ENCODE results near the gene ZNF526.
A peak's percentile ranks its signal among the peaks of the same experiment; 100 is the strongest.

DNA sequence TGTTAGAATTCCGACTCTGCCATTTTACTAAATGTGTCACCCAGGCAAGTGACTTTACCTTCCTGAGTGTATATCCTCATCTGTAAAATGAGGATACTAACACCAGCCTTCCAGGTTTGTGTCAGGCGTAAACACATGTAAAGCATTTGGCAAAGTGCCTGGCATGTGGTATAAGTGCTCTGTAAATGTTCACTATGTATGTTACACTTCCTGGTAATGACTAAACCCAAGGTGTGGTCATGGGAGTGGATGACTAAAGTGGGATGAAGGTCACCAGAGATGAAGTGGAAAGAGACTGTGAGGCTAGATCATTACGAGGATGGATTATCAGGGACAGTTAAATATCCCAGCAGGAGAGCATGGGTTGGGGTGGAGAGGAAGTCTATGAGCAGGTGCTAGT, 28.3 kb upstream of the ZNF526 start:
- TF ChIP-seq CEBPB (IDR thresholded peaks at IDR 0.05; ENCODE audit: low read depth) (no peak), EZH2phosphoT487 (IDR thresholded peaks at IDR 0.05; ENCODE audit: borderline replicate concordance) (no peak), RAD21 (IDR thresholded peaks at IDR 0.05; ENCODE audit: low read depth) (no peak; the same call in 1 of the 2 replicates), POLR2AphosphoS5 (IDR thresholded peaks at IDR 0.05; ENCODE audit: low read depth, low read length) (0 out of 2 replicates have a peak, but pooled peaks have one; percentile 27), JUND (IDR thresholded peaks at IDR 0.05) (peak; percentile 64), POLR2A (IDR thresholded peaks at IDR 0.05; ENCODE audit: borderline replicate concordance, extremely low read depth, insufficient read depth, insufficient read length) (no peak)
- TF ChIP-seq, protein P1, sequence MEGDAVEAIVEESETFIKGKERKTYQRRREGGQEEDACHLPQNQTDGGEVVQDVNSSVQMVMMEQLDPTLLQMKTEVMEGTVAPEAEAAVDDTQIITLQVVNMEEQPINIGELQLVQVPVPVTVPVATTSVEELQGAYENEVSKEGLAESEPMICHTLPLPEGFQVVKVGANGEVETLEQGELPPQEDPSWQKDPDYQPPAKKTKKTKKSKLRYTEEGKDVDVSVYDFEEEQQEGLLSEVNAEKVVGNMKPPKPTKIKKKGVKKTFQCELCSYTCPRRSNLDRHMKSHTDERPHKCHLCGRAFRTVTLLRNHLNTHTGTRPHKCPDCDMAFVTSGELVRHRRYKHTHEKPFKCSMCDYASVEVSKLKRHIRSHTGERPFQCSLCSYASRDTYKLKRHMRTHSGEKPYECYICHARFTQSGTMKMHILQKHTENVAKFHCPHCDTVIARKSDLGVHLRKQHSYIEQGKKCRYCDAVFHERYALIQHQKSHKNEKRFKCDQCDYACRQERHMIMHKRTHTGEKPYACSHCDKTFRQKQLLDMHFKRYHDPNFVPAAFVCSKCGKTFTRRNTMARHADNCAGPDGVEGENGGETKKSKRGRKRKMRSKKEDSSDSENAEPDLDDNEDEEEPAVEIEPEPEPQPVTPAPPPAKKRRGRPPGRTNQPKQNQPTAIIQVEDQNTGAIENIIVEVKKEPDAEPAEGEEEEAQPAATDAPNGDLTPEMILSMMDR (IDR thresholded peaks at IDR 0.05 in 2 of 3, conservative IDR thresholded peaks at IDR 0.05 in 1 of 3; ENCODE audit: borderline replicate concordance in 1 of 3, insufficient read depth in 1 of 3, low read depth in 2 of 3, low read length in 2 of 3): no peak
- TF ChIP-seq, protein P2, sequence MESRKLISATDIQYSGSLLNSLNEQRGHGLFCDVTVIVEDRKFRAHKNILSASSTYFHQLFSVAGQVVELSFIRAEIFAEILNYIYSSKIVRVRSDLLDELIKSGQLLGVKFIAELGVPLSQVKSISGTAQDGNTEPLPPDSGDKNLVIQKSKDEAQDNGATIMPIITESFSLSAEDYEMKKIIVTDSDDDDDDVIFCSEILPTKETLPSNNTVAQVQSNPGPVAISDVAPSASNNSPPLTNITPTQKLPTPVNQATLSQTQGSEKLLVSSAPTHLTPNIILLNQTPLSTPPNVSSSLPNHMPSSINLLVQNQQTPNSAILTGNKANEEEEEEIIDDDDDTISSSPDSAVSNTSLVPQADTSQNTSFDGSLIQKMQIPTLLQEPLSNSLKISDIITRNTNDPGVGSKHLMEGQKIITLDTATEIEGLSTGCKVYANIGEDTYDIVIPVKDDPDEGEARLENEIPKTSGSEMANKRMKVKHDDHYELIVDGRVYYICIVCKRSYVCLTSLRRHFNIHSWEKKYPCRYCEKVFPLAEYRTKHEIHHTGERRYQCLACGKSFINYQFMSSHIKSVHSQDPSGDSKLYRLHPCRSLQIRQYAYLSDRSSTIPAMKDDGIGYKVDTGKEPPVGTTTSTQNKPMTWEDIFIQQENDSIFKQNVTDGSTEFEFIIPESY (IDR thresholded peaks at IDR 0.05; ENCODE audit: extremely low read depth, insufficient replicate concordance, low read length): no peak
